Stomach smooth muscle (tissue), 2 donors: Measurements from ENCODE around the gene SGMS2.

Experiments used
- H3K27ac ChIP-seq: one replicate; pipeline ENCODE4 v1.7.0; 2013; ENCODE audit warnings: mild to moderate bottlenecking, low read length, inconsistent platforms
- H3K27me3 ChIP-seq, 2 donors: one replicate each; pipeline ENCODE4 v1.7.0; 2013; ENCODE audit warnings: low read length in 2 of 2; ENCODE audit not compliant: insufficient read depth in 2 of 2, control insufficient read depth in 1 of 2
- H3K36me3 ChIP-seq, 2 donors: one replicate each; pipeline ENCODE4 v1.7.0; 2013; ENCODE audit warnings: low read length in 2 of 2; ENCODE audit not compliant: control insufficient read depth in 2 of 2, insufficient read depth in 2 of 2
- H3K4me1 ChIP-seq: one replicate; pipeline ENCODE4 v1.7.0; 2013; ENCODE audit warnings: low read length; ENCODE audit not compliant: control insufficient read depth, insufficient read depth
- H3K4me3 ChIP-seq, 2 donors: one replicate each; pipeline ENCODE4 v1.7.0; 2013; ENCODE audit warnings: low read length in 2 of 2
- H3K9ac ChIP-seq, 2 donors: one replicate each; pipeline ENCODE4 v1.7.0; 2013; ENCODE audit warnings: low read length in 2 of 2, mild to moderate bottlenecking in 1 of 2
- H3K9me3 ChIP-seq, 2 donors: one replicate each; pipeline ENCODE4 v1.7.0; 2013; ENCODE audit warnings: low read length in 2 of 2; ENCODE audit not compliant: control insufficient read depth in 2 of 2
- donor health status: healthy.
- donor health status: Pancreatic carcinoma.

SGMS2 gene

GRCh38 chr4:107866726-107867125 is 42.0 kb downstream of the SGMS2 start:
- Histone ChIP-seq H3K27me3 (no peaks in the 10 kb centered on the region), H3K4me3 (no peak overlapping the region), H3K9me3 (no peaks in the 10 kb centered on the region), H3K4me1 (peaks cover 3% of the 10 kb centered on the region), H3K27ac (no peak overlapping the region), H3K36me3 (no peaks in the 10 kb centered on the region), H3K9ac (no peak overlapping the region)

- no peaks in the 10 kb centered on the region for H3K4me1 ChIP-seq
- no peaks in the 10 kb centered on the region for H3K27me3 ChIP-seq
- no peaks in the 10 kb centered on the region for H3K36me3 ChIP-seq
- no peak overlapping the region for H3K27ac ChIP-seq
- no peak overlapping the region for H3K4me3 ChIP-seq
- H3K9ac ChIP-seq: no peak overlapping the region
- H3K9me3 ChIP-seq: no peaks in the 10 kb centered on the region
Measured at GRCh38 chr4:107870236-107870635, 45.5 kb downstream of the SGMS2 start.

GRCh38 chr4:107870916-107871786 is 46.4 kb downstream of the SGMS2 start:
- no peaks in the 10 kb centered on the region for H3K9me3 ChIP-seq
- H3K4me1 ChIP-seq: no peaks in the 10 kb centered on the region
- peak overlapping the region in 1 of 2 donors; percentile 2 for H3K4me3 ChIP-seq
- H3K9ac ChIP-seq: no peak overlapping the region
- H3K27me3 ChIP-seq: no peaks in the 10 kb centered on the region
- H3K27ac ChIP-seq: no peak overlapping the region
- no peaks in the 10 kb centered on the region for H3K36me3 ChIP-seq

- Histone ChIP-seq H3K4me3 (no peak overlapping the region), H3K27ac (no peak overlapping the region), H3K4me1 (no peaks in the 10 kb centered on the region), H3K36me3 (no peaks in the 10 kb centered on the region), H3K27me3 (no peaks in the 10 kb centered on the region), H3K9me3 (no peaks in the 10 kb centered on the region), H3K9ac (no peak overlapping the region)
Measured at GRCh38 chr4:107874024-107874423, 49.3 kb downstream of the SGMS2 start.

- H3K36me3 ChIP-seq: no peaks in the 10 kb centered on the region
- H3K27ac ChIP-seq: no peak overlapping the region
- H3K4me3 ChIP-seq: no peak overlapping the region
- no peaks in the 10 kb centered on the region for H3K27me3 ChIP-seq
- no peak overlapping the region for H3K9ac ChIP-seq
- no peaks in the 10 kb centered on the region for H3K4me1 ChIP-seq
- no peaks in the 10 kb centered on the region for H3K9me3 ChIP-seq
Measured at GRCh38 chr4:107876099-107876498, 51.4 kb downstream of the SGMS2 start.

GRCh38 chr4:107877361-107877760 is 52.6 kb downstream of the SGMS2 start:
- Histone ChIP-seq H3K27ac (no peak overlapping the region), H3K9ac (no peak overlapping the region), H3K4me1 (no peaks in the 10 kb centered on the region), H3K36me3 (no peaks in the 10 kb centered on the region), H3K4me3 (no peak overlapping the region), H3K9me3 (no peaks in the 10 kb centered on the region), H3K27me3 (no peaks in the 10 kb centered on the region)

GRCh38 chr4:107885865-107886264 is 61.1 kb downstream of the SGMS2 start:
- H3K9ac ChIP-seq: no peak overlapping the region
- H3K27me3 ChIP-seq: no peaks in the 10 kb centered on the region
- H3K9me3 ChIP-seq: no peaks in the 10 kb centered on the region
- no peaks in the 10 kb centered on the region for H3K4me1 ChIP-seq
- H3K36me3 ChIP-seq: no peaks in the 10 kb centered on the region
- no peak overlapping the region for H3K27ac ChIP-seq
- H3K4me3 ChIP-seq: no peak overlapping the region

- H3K27me3 ChIP-seq: no peaks in the 10 kb centered on the region
- no peak overlapping the region for H3K9ac ChIP-seq
- H3K4me1 ChIP-seq: no peaks in the 10 kb centered on the region
- no peak overlapping the region for H3K27ac ChIP-seq
- H3K4me3 ChIP-seq: no peak overlapping the region
- no peaks in the 10 kb centered on the region for H3K36me3 ChIP-seq
- no peaks in the 10 kb centered on the region for H3K9me3 ChIP-seq
Measured at GRCh38 chr4:107888237-107888636, 63.5 kb downstream of the SGMS2 start.

GRCh38 chr4:107890779-107891178 is 66.0 kb downstream of the SGMS2 start:
- no peak overlapping the region for H3K4me3 ChIP-seq
- no peaks in the 10 kb centered on the region for H3K27me3 ChIP-seq
- H3K4me1 ChIP-seq: peaks cover 4% of the 10 kb centered on the region
- no peak overlapping the region for H3K27ac ChIP-seq
- H3K36me3 ChIP-seq: no peaks in the 10 kb centered on the region
- no peaks in the 10 kb centered on the region for H3K9me3 ChIP-seq
- no peak overlapping the region for H3K9ac ChIP-seq

GRCh38 chr4:107891299-107891698 is 66.6 kb downstream of the SGMS2 start:
- Histone ChIP-seq H3K4me3 (no peak overlapping the region), H3K9me3 (no peaks in the 10 kb centered on the region)

More at GRCh38 chr4:107891299-107891698, 66.6 kb downstream of the SGMS2 start:
- no peak overlapping the region for H3K27ac ChIP-seq
- H3K27me3 ChIP-seq: no peaks in the 10 kb centered on the region
- H3K36me3 ChIP-seq: no peaks in the 10 kb centered on the region
- no peak overlapping the region for H3K9ac ChIP-seq
- H3K4me1 ChIP-seq: peaks cover 4% of the 10 kb centered on the region
